GM18511 (cell line): Measurements from ENCODE around the gene SLCO4A1.
A peak's percentile ranks its signal among the peaks of the same experiment; 100 is the strongest.

ENCODE experiments used
- ATAC-seq: cut with Tn5 transposase; IDR thresholded peaks from one replicate; pipeline ENCODE4 v1.9.1; 2021; ENCODE audit warnings: mild to moderate bottlenecking, moderate library complexity; ENCODE audit not compliant: unreplicated experiment

The SLCO4A1 gene

DNA sequence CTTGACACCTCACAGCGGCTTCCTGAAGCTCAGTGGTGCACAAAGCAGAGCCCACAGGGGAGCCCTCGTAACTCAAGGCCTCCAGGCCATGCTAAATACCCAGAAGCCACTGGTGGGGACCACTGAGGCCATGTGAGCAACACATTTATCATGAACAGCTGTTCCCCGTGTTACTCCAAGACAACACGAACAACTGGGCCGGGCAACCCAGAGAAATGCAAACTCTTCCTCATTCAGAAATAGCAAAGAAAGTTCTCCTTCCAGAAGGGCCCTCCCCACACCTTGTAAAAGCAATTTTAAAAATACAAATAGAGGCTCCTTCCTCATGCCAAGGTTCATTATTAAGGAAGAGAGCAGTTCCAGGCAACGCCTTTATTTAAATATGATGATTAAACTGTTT, 36.3 kb upstream of the SLCO4A1 start:
- no peak for ATAC-seq

GRCh38 chr20:62606551-62607201, 35.6 kb upstream of the SLCO4A1 start:
- no peak for ATAC-seq

DNA sequence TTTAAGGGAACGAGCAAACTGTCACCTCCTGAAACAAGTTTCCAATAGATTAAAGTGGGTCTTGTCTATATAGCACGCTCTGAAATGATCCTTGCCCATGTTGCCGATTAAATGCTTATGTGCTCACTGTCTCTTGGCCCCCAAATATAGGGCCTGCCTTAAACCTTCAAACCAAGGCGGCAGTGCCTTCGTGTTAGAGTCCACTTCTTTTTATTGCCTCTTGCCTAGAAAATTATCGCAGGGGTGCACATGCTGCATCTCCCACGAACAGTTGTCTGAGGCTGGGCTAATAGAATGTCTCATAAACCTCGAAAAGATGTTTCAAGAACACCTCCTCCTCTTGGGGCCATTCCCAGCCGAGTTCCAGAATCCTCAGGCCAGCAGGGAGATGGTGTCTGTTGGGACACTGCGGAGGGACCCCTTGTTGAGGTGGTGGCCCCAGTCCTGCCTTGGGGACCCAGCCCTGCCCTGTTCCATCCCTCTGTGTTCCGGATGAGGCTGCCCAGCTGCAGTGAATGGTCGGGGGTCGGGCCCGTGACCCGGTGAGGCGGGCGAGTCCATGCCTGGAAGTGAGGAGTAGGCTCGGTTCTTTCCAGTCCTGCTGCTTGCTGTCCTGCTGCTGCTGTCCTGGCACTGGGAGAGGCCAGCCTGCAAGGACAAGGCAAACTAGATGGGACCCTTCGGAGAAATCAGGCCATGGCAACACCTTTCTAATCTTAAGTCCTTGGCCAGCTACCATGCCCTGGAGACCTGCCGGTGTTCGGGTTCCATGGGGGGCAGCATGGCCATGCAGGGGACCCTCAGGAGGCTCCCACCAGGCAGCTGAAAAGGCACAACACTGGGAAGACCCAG, 34.7 kb upstream of the SLCO4A1 start:
- no peak for ATAC-seq

GRCh38 chr20:62608218-62608565, 34.1 kb upstream of the SLCO4A1 start:
- ATAC-seq: no peak

GRCh38 chr20:62609279-62609720, 33.0 kb upstream of the SLCO4A1 start:
- ATAC-seq: no peak

DNA sequence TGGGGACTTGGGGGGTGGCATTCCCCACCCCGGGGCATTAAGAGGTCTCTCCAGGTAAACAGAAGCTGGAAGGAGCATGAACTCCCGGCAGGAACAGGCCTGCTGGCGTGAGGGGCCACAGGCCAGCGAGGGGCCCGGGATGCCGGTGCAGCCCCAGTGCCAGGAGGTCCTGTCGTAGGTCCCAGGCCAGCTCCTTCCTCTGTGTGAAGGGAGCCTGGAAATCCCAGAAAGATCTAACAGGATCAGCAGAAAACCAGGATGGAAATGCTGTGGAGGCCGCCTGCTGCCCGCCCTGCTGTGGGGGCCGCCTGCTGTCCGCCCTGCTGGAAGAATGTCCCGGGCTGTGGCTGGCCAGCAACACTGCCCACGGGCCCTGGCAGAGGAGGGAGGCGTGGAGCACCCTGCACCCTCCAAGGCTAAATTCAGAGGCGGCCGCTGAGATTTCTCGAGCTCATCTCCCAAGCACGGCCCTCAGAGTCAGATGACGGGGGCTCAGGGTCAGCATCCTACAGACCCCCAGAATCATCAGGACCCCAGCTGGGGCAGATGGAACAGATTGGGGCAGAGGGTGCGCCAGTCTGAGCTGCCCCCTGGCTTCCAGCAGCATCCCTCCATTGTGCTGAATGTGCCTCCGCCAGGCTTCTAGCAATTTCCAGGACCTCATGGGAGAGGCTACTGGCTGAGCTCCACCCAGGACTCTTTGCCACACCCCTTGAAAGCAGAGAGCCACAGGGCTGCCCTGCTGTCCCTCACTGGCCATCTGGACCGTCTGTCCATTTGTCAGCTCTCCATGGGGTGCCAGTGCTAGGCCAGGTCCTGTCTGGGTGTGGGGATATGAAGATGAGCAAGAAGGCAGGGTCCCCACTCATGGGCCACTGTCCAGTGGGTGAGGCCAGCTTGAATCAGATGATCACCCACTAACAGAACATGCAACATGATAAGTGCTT, 32.2 kb upstream of the SLCO4A1 start:
- no peak for ATAC-seq

DNA sequence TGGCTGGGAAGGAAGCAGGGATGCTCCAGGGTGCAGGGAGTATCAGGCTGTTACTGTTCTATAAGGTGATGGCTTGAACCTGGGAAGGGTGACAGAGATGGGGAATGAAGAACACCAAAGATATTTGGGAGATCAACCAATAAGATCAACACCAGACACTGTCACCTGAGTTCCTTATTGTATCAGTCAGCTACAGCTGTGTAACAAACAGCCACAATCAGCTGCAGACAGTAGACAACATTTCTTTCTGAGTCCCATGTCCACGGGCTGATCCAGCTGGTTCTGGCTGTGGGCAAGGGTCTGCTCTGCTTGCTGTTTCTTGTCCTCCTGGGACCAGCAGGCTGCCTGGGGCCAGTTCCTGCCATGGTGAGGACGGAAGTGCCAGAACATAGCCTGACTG, 31.3 kb upstream of the SLCO4A1 start:
- no peak for ATAC-seq

DNA sequence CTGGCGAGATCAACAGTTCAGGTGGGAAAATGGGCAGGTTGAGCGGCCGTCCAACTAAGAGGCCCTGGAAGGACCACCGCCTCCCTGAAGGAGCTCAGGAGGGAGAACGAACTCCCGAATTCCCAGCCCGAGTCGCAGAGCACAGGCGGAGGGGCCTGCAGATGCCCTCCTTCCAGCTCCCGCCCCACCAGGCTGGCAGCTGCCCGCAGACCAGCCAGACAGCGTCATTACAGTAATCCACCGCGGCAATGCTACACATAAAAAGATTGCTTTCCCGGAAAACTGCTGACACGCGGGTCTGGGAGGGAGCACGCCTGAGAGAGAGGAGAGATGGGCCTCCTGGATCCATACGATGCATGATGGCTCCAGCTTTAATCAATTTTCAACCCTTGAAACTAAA, 30.5 kb upstream of the SLCO4A1 start:
- no peak for ATAC-seq

DNA sequence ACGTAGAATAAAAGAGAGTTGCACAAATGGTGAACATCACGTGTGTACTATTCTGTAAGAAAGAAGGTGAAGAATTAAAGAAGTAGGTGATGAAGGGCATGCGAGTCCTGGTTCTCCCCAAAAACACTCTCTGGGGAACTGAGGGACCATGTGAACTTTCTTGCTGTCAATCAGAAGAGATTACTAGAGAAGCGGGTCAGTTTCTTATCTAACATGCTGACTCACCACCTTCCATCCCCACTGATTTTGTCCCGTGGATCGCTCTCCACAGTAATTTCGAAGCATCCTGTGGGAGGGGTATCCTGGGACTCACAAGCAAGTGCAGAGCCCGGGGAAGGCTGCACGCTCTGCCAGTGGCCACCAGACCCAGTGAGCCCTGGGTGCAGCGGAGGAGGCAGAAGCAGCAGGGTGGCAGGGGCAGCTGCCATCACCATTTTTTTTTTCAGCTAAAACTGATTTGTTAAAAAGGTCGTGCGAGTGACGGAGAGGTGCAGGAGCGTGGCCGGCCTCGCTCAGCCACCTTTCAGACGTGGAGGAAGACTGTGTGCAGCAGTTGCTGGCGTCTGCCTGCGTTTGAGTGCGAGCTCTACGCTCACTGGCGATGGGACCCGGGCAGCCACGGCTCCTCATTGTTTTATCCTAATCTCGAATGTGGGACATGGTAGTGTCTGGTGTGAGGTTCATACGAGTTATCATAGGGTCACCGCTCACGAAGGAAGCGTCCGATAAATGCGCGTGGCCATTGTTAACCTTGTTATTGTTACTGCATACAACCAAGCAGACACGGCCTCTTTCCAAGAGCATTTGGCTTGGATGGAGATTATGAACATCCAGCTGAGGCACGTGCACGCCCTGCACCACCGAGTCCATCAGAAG, 28.0 kb upstream of the SLCO4A1 start:
- no peak for ATAC-seq

- no peak for ATAC-seq
Observed at GRCh38 chr20:62614961-62615680, 27.2 kb upstream of the SLCO4A1 start.

GRCh38 chr20:62615750-62616251, 26.5 kb upstream of the SLCO4A1 start:
- ATAC-seq: no peak

DNA sequence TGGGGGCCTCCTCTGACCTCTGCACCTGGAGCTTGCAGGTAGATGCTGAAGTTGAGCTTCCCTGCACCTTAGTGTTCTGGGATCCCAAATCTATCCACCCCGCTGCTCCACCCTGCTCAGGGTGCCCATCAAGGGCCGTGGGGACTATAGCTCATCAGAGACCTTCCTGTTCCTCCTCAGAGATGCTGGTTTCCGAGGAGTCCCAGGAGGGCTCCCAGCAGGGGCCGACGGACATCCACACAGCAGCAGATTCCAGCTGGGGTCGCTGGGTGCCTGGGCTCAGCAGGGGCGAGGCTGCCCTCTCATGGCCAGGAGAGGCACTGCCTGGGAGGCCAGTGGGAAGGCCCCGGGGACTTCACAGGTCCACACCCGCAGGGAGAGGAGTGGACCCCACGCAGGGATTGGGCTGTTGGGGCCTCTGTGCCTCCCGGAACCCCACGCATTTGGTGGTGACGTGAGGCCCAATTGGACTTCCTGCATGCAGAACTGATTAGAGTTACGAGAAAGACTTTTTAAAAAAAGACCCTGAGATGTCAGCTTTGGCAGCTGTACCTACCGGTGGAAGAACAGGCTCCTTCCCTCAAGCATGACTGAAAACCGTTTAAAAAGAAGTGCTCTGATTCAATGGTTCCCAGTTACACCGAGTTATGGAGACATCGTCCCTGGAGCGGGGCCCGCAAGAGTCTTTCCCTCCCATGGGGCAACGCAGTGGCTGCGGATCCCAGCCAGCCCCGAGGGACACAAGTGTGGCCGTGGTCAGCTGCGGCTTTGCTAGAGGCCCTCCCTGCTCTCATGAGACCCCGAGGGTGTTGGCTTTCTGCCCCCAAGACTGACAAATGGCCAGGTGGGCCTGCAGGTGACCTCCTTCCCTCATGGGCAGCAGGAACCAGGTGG, 25.3 kb upstream of the SLCO4A1 start:
- ATAC-seq: peak; percentile 55

DNA sequence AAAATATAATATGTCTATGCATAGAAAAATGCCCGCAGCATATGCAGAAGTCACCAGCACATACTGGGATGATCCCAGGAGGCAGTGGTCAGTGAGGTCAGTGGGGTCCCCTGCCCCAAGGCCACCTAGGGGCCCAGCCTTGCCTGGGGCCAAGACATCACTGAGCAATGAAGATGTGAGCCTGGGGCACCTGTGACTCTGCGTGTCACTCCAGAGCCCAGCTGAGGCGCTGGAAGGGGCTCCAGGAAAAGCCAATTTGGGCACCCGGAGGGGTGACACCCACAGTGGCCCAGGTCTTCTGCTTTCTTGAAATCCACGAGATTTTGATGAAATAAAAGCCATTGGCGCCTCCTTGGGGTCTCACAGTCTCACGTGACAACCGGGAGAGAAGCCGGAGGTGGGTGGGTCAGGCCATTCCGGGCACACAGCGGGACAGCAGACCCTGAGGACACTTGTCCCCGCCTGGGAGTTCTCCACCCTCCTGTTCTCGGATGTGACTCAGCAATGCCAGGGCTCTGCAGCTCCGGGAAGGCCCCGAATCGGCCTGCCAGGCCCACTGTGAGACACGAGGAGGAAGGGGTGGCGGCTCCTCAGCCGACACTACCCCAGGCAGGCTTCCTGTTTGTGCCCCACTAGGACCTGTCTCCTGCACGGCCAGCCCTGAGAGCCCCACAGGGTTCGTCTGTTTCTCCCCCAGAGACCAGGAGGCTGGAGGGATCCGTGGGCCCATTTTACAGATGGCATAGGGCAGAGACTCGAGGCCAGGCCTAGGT, 24.4 kb upstream of the SLCO4A1 start:
- ATAC-seq: peak; percentile 40

GRCh38 chr20:62618611-62619529, 23.4 kb upstream of the SLCO4A1 start:
- ATAC-seq: peak; percentile 65

DNA sequence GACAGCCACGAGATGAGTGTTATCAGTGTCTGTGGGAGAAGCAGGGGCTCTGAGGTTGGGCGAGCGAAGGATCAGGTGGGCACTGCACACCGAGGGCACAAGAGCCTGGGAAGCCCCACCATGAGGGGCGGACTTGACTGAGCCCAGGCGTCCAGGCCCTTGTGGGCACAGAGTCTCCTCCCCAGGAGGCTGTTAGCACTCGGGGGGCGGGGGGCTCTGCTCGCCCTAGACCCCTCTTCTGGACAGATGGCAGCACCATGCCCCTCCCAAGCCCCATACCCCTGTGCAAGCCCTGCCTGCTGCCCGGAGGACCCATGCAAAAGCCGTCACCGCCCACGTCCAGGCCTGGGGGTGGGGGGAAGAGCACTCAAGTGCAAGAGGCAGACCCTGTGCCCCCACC, 21.7 kb upstream of the SLCO4A1 start:
- ATAC-seq: no peak

GRCh38 chr20:62621251-62622110, 20.8 kb upstream of the SLCO4A1 start:
- no peak for ATAC-seq
